ENCODE data around the gene POLR2E. TPM values are rescaled to one million over a fixed set of nuclear protein-coding genes. Genes with fewer than 3 reads are reported as not detected.
"Not testable (repeated sequence)": the region's sequence is repeated elsewhere in the genome, so short reads cannot be mapped to it uniquely, and the experiment has no call there.

Gene POLR2E
- total RNA-seq, 2 donors from 2014 or later = 152 to 169 TPM

GRCh38 chr19:1117654-1118053, 22.5 kb upstream of the POLR2E start:
- WGBS = 87% methylated on average over 16 of the region's 16 CpGs
- Histone ChIP-seq H3K27me3 (replicated peaks; ENCODE audit: insufficient read depth) (no peaks in the 10 kb centered on the region), H3K4me1 (replicated peaks) (peaks cover 11% of the 10 kb centered on the region), H3K36me3 (peaks cover 21 to 31% of the 10 kb centered on the region in 2 donors), H3K9me3 (no peaks in the 10 kb centered on the region), H3K4me3 (no peak overlapping the region), H3K27ac (no peak overlapping the region)
- TF ChIP-seq POLR2AphosphoS5 (IDR thresholded peaks at IDR 0.05) (no peak), CTCF (IDR thresholded peaks at IDR 0.05) (no peak), POLR2A (IDR thresholded peaks at IDR 0.05) (no peak)
- intact Hi-C loops (cut with DNase I) = no loop called here
- no peak for DNase-seq (ENCODE audit: low spot score)

- DNase-seq (ENCODE audit: low spot score) = no peak
- intact Hi-C loops (cut with DNase I) = no loop called here
- H3K4me3 ChIP-seq = no peak overlapping the region
- no peak for TF ChIP-seq POLR2A (IDR thresholded peaks at IDR 0.05)
- TF ChIP-seq CTCF (IDR thresholded peaks at IDR 0.05) = no peak
- no peak for TF ChIP-seq POLR2AphosphoS5 (IDR thresholded peaks at IDR 0.05)
- H3K27me3 ChIP-seq (replicated peaks; ENCODE audit: insufficient read depth) = no peaks in the 10 kb centered on the region
- H3K36me3 ChIP-seq = peaks cover 21 to 30% of the 10 kb centered on the region in 2 donors
- no peak overlapping the region for H3K27ac ChIP-seq
- WGBS = 81% methylated on average over 23 of the region's 52 CpGs
- no peaks in the 10 kb centered on the region for H3K9me3 ChIP-seq
- H3K4me1 ChIP-seq (replicated peaks) = peaks cover 13% of the 10 kb centered on the region
These were observed 21.8 kb upstream of the POLR2E start for GRCh38 chr19:1116726-1117581.

- no peak for DNase-seq (ENCODE audit: low spot score)
- Histone ChIP-seq H3K9me3 (no peaks in the 10 kb centered on the region), H3K27ac (no peak overlapping the region), H3K4me3 (no peak overlapping the region), H3K4me1 (replicated peaks) (peaks cover 13% of the 10 kb centered on the region), H3K36me3 (peaks cover 21 to 24% of the 10 kb centered on the region in 2 donors), H3K27me3 (replicated peaks; ENCODE audit: insufficient read depth) (no peaks in the 10 kb centered on the region)
- 89% methylated on average over 33 of the region's 35 CpGs for WGBS
- intact Hi-C loops (cut with DNase I) = no loop called here
- TF ChIP-seq POLR2A (IDR thresholded peaks at IDR 0.05) (no peak), POLR2AphosphoS5 (IDR thresholded peaks at IDR 0.05) (no peak), CTCF (IDR thresholded peaks at IDR 0.05) (no peak)
These were observed 20.7 kb upstream of the POLR2E start for GRCh38 chr19:1115646-1116420.

- intact Hi-C loops (cut with DNase I) = loop anchor here (5.0 kb wide), 1 partner anchor 78 kb away; no protein-coding TSS in a partner anchor
- Histone ChIP-seq H3K36me3 (peaks cover 23 to 26% of the 10 kb centered on the region in 2 donors), H3K4me1 (replicated peaks) (peaks cover 13% of the 10 kb centered on the region)
- not testable (repeated sequence) for H3K27me3 ChIP-seq (replicated peaks; ENCODE audit: insufficient read depth); H3K27ac ChIP-seq; H3K9me3 ChIP-seq; H3K4me3 ChIP-seq; DNase-seq (ENCODE audit: low spot score)
- WGBS = 93% methylated on average over 9 of the region's 9 CpGs
These were observed 19.6 kb upstream of the POLR2E start for GRCh38 chr19:1114728-1115127.

GRCh38 chr19:1113986-1114483, 18.9 kb upstream of the POLR2E start:
- Histone ChIP-seq H3K9me3 (no peaks in the 10 kb centered on the region), H3K4me1 (replicated peaks) (peaks cover 13% of the 10 kb centered on the region), H3K27me3 (replicated peaks; ENCODE audit: insufficient read depth) (no peaks in the 10 kb centered on the region), H3K36me3 (peaks cover 16 to 30% of the 10 kb centered on the region in 2 donors), H3K27ac (peak overlapping the region; percentile 87), H3K4me3 (no peak overlapping the region)
- WGBS = 91% methylated on average over 23 of the region's 25 CpGs
- TF ChIP-seq POLR2A (IDR thresholded peaks at IDR 0.05) = no peak
- no peak for TF ChIP-seq CTCF (IDR thresholded peaks at IDR 0.05)
- TF ChIP-seq POLR2AphosphoS5 (IDR thresholded peaks at IDR 0.05) = no peak
- DNase-seq (ENCODE audit: low spot score) = no peak
- intact Hi-C loops (cut with DNase I) = loop anchor here (5.0 kb wide), 1 partner anchor 78 kb away; no protein-coding TSS in a partner anchor

Measured in prostate gland (tissue), 2 donors.